ENCODE measurements around the gene EIF5AL1. TPM values are rescaled to one million over a fixed set of nuclear protein-coding genes. Genes with fewer than 3 reads are reported as not detected.
"Not testable (repeated sequence)": the region's sequence is repeated elsewhere in the genome, so short reads cannot be mapped to it uniquely, and the experiment has no call there.

Gene EIF5AL1
- total and polyA plus RNA-seq, 2 donors (not counting 1 experiment from before 2014, with no cell fraction given), result 0.76 to 1.7 TPM

DNA sequence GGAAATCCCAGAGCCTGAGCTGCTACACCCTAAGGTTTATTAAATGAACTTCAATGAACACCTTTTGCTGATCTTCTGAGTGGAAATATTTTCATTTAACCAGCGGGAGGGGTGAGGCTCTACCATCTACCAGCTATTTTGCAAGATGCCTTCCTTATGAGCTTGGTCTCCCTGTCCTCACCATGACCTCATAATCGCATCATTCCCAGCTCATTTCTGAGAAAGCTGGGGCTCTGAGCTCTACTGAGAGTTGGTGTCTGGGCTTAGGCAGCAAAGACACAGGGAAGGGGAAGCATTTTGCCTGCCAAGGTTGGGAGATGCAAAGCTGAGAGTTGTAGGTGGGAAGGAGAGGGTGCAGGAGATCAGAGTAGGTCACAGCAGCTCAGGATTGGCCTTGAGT is 7.8 kb upstream of the EIF5AL1 start:
- peaks cover 31% of the 10 kb centered on the region for H3K27me3 Mint-ChIP-seq
- CTCF ChIA-PET; H3K9me3 ChIP-seq (ENCODE audit: control extremely low read depth in 1 of 3, control insufficient read depth in 2 of 3, insufficient read depth in 1 of 3, low read length in 2 of 3); H3K9me3 Mint-ChIP-seq (ENCODE audit: insufficient read depth); H3K27ac ChIP-seq (ENCODE audit: low read length in 2 of 2); intact Hi-C loops (cut with micrococcal nuclease); POLR2A ChIA-PET; H2AFZ ChIP-seq (ENCODE audit: insufficient read depth, low read depth, low read length, poor library complexity, severe bottlenecking); DNase-seq; H3K27me3 ChIP-seq (replicated peaks in 1 of 4; ENCODE audit: control extremely low read depth in 1 of 4, control insufficient read depth in 3 of 4, insufficient read depth in 4 of 4, low read length in 3 of 4); H4K20me1 ChIP-seq (ENCODE audit: control insufficient read depth, insufficient read depth, low read length, poor library complexity, severe bottlenecking); ATAC-seq (ENCODE audit: low read depth); H3K9ac ChIP-seq (ENCODE audit: low read length); H3K4me1 ChIP-seq (ENCODE audit: control insufficient read depth in 2 of 2, insufficient read depth in 2 of 2, low read length in 2 of 2); H3K4me2 ChIP-seq (replicated peaks; ENCODE audit: low read depth, low read length, poor library complexity, severe bottlenecking); H3K4me3 ChIP-seq (ENCODE audit: control extremely low read depth in 1 of 5, extremely low read depth in 1 of 5, insufficient read depth in 1 of 5, low read depth in 2 of 5, low read length in 4 of 5); H3K36me3 ChIP-seq (replicated peaks in 1 of 2; ENCODE audit: control extremely low read depth in 1 of 2, control insufficient read depth in 1 of 2, extremely low read depth in 1 of 2, insufficient read depth in 2 of 2, low read length in 1 of 2); H3K4me1 Mint-ChIP-seq; H3K79me2 ChIP-seq (ENCODE audit: control insufficient read depth, insufficient read depth, low read length); H3K4me3 Mint-ChIP-seq; H3K27ac Mint-ChIP-seq: not testable (repeated sequence)
- no CpG with 5 or more reads among the region's 2 CpGs for WGBS (ENCODE audit: insufficient coverage)

DNA sequence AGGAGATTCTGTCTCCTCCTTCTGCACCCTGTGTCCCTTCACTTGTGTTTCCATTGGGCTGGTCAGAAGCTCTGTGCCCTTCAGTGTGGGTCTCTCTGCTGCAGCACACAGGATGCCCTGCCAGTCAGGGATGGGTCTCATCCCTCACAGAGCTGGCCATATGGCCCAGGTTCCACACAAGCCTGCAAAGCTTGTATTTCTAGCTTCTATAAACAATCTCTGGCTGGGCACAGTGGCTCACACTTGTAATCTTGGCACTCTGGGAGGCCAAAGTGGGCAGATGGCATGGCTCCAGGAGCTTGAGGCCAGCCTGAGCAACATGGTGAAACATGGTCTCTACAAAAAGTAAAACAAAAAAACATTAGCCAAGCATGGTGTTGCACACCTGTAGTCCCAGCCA is 7.0 kb upstream of the EIF5AL1 start:
- H3K9ac ChIP-seq (ENCODE audit: low read length); H3K4me1 Mint-ChIP-seq; DNase-seq; H3K27ac ChIP-seq (ENCODE audit: low read length in 2 of 2); H3K4me3 ChIP-seq (ENCODE audit: control extremely low read depth in 1 of 5, extremely low read depth in 1 of 5, insufficient read depth in 1 of 5, low read depth in 2 of 5, low read length in 4 of 5); ATAC-seq (ENCODE audit: low read depth); H3K9me3 ChIP-seq (ENCODE audit: control extremely low read depth in 1 of 3, control insufficient read depth in 2 of 3, insufficient read depth in 1 of 3, low read length in 2 of 3); H3K27ac Mint-ChIP-seq; H3K79me2 ChIP-seq (ENCODE audit: control insufficient read depth, insufficient read depth, low read length); CTCF ChIA-PET; H3K4me3 Mint-ChIP-seq; POLR2A ChIA-PET; H3K9me3 Mint-ChIP-seq (ENCODE audit: insufficient read depth); intact Hi-C loops (cut with micrococcal nuclease); H3K4me2 ChIP-seq (replicated peaks; ENCODE audit: low read depth, low read length, poor library complexity, severe bottlenecking); H3K36me3 ChIP-seq (replicated peaks in 1 of 2; ENCODE audit: control extremely low read depth in 1 of 2, control insufficient read depth in 1 of 2, extremely low read depth in 1 of 2, insufficient read depth in 2 of 2, low read length in 1 of 2); H3K27me3 ChIP-seq (replicated peaks in 1 of 4; ENCODE audit: control extremely low read depth in 1 of 4, control insufficient read depth in 3 of 4, insufficient read depth in 4 of 4, low read length in 3 of 4); H3K4me1 ChIP-seq (ENCODE audit: control insufficient read depth in 2 of 2, insufficient read depth in 2 of 2, low read length in 2 of 2); H2AFZ ChIP-seq (ENCODE audit: insufficient read depth, low read depth, low read length, poor library complexity, severe bottlenecking); H4K20me1 ChIP-seq (ENCODE audit: control insufficient read depth, insufficient read depth, low read length, poor library complexity, severe bottlenecking): not testable (repeated sequence)
- peaks cover 29% of the 10 kb centered on the region for H3K27me3 Mint-ChIP-seq

DNA sequence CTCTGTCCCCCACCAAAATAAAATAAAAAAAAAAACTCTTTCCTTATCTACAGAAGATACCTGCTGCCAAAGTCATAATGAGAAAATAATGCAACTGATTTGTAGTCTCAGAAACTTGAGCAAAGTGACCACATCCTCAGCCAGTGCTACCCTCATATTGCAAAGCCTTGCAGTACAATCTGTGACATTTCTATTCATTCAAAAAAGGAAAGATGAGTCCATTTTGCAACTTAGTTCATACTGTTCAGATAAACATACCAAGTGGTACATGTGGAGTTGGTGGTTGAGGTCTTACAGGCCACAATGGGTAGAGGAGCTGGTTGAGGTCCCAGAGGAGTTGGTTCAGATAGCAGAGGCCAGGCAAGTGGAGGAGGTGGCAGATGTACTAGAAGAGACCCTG is 6.5 kb upstream of the EIF5AL1 start:
- ChIA-PET POLR2A (no interaction called here), CTCF (no interaction called here)
- no peaks in the 10 kb centered on the region for H3K9me3 ChIP-seq (ENCODE audit: control extremely low read depth in 1 of 3, control insufficient read depth in 2 of 3, insufficient read depth in 1 of 3, low read length in 2 of 3)
- no peak overlapping the region for H3K4me3 ChIP-seq (ENCODE audit: control extremely low read depth in 1 of 5, extremely low read depth in 1 of 5, insufficient read depth in 1 of 5, low read depth in 2 of 5, low read length in 4 of 5)
- no peak overlapping the region for H2AFZ ChIP-seq (ENCODE audit: insufficient read depth, low read depth, low read length, poor library complexity, severe bottlenecking)
- H3K27ac ChIP-seq (ENCODE audit: low read length in 2 of 2), result no peak overlapping the region
- ATAC-seq (ENCODE audit: low read depth) (no peak), DNase-seq (no peak)
- no peak for TF ChIP-seq EZH2 (IDR thresholded peaks at IDR 0.05; ENCODE audit: borderline replicate concordance, insufficient read depth, low read depth, low read length, poor library complexity, severe bottlenecking)
- TF ChIP-seq, protein P1, sequence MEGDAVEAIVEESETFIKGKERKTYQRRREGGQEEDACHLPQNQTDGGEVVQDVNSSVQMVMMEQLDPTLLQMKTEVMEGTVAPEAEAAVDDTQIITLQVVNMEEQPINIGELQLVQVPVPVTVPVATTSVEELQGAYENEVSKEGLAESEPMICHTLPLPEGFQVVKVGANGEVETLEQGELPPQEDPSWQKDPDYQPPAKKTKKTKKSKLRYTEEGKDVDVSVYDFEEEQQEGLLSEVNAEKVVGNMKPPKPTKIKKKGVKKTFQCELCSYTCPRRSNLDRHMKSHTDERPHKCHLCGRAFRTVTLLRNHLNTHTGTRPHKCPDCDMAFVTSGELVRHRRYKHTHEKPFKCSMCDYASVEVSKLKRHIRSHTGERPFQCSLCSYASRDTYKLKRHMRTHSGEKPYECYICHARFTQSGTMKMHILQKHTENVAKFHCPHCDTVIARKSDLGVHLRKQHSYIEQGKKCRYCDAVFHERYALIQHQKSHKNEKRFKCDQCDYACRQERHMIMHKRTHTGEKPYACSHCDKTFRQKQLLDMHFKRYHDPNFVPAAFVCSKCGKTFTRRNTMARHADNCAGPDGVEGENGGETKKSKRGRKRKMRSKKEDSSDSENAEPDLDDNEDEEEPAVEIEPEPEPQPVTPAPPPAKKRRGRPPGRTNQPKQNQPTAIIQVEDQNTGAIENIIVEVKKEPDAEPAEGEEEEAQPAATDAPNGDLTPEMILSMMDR (IDR thresholded peaks at IDR 0.05), result no peak
- H3K27me3 Mint-ChIP-seq, result peaks cover 28% of the 10 kb centered on the region
- H3K36me3 ChIP-seq (replicated peaks in 1 of 2; ENCODE audit: control extremely low read depth in 1 of 2, control insufficient read depth in 1 of 2, extremely low read depth in 1 of 2, insufficient read depth in 2 of 2, low read length in 1 of 2), result no peaks in the 10 kb centered on the region
- intact Hi-C loops (cut with micrococcal nuclease), result no loop called here
- H3K79me2 ChIP-seq (ENCODE audit: control insufficient read depth, insufficient read depth, low read length), result no peaks in the 10 kb centered on the region
- no peaks in the 10 kb centered on the region for H3K9me3 Mint-ChIP-seq (ENCODE audit: insufficient read depth)
- no peaks in the 10 kb centered on the region for H3K27me3 ChIP-seq (replicated peaks in 1 of 4; ENCODE audit: control extremely low read depth in 1 of 4, control insufficient read depth in 3 of 4, insufficient read depth in 4 of 4, low read length in 3 of 4)
- H3K27ac Mint-ChIP-seq, result no peak overlapping the region
- H4K20me1 ChIP-seq (ENCODE audit: control insufficient read depth, insufficient read depth, low read length, poor library complexity, severe bottlenecking), result no peaks in the 10 kb centered on the region
- no peak overlapping the region for H3K4me3 Mint-ChIP-seq
- no peaks in the 10 kb centered on the region for H3K4me1 Mint-ChIP-seq
- H3K4me1 ChIP-seq (ENCODE audit: control insufficient read depth in 2 of 2, insufficient read depth in 2 of 2, low read length in 2 of 2), result no peaks in the 10 kb centered on the region
- H3K4me2 ChIP-seq (replicated peaks; ENCODE audit: low read depth, low read length, poor library complexity, severe bottlenecking), result no peak overlapping the region
- H3K9ac ChIP-seq (ENCODE audit: low read length), result no peak overlapping the region
